ENCODE data around the gene MOB2.
A peak's percentile ranks its signal among the peaks of the same experiment; 100 is the strongest.

MOB2 gene

DNA sequence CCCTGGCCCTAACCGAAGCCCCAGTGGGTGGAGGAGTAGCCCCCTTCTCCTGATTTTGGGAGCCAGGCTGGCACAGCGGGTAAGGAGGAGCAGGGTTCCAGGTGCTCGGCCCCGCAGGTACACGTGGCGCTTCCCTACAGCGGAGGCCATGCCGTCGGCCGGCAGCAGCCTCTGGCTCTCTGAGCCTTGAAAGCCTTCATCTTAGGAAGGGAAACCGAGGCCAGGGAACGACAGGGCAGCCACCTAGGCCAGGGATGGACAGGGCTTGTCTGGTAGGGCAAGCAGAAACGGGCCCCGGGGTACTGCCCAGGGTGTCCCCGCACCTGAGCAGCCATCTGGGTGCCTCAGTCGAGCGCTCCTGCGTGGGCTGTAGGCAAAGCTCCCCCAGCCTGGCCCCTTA is 28.7 kb downstream of the MOB2 start:
- no peak for DNase-seq (ENCODE audit: low spot score)
- Histone ChIP-seq H3K27me3 (ENCODE audit: control insufficient read depth in 3 of 3, insufficient read depth in 3 of 3, low read depth in 1 of 3, low read length in 3 of 3) (no peaks in the 10 kb centered on the region), H2AFZ (ENCODE audit: low read length) (no peak overlapping the region), H3K4me2 (ENCODE audit: insufficient read depth, low read length, poor library complexity, severe bottlenecking) (no peak overlapping the region), H4K8ac (ENCODE audit: low read depth, low read length) (no peak overlapping the region), H2BK12ac (ENCODE audit: low read length) (no peak overlapping the region), H3K9ac (ENCODE audit: low read depth, low read length, poor library complexity) (peak overlapping the region; percentile 44), H3K4me3 (ENCODE audit: low read length in 2 of 2) (no peak overlapping the region), H2BK15ac (ENCODE audit: low read length) (peak overlapping the region; percentile 58), H3K4ac (ENCODE audit: low read length) (no peak overlapping the region), H3K79me1 (ENCODE audit: low read depth, low read length) (no peaks in the 10 kb centered on the region), H3K14ac (ENCODE audit: low read length) (peak overlapping the region; percentile 6), H3K36me3 (replicated peaks in 1 of 2; ENCODE audit: control insufficient read depth in 2 of 2, insufficient read depth in 2 of 2, low read length in 2 of 2) (peaks cover 16 to 53% of the 10 kb centered on the region in 2 donors), H2BK5ac (ENCODE audit: low read length) (peak overlapping the region; percentile 53), H3K27ac (replicated peaks; ENCODE audit: low read length) (no peak overlapping the region), H3K23ac (ENCODE audit: low read depth, low read length, poor library complexity) (no peak overlapping the region), H2AK5ac (ENCODE audit: low read depth, low read length) (peak overlapping the region; percentile 84), H4K91ac (ENCODE audit: low read depth, low read length, poor library complexity) (no peak overlapping the region), H3K9me3 (replicated peaks in 1 of 2; ENCODE audit: control insufficient read depth in 2 of 2, insufficient read depth in 1 of 2, low read depth in 1 of 2, low read length in 2 of 2) (peaks cover 0 to 2% of the 10 kb centered on the region in 2 donors), H2BK120ac (ENCODE audit: low read depth, low read length) (no peak overlapping the region), H3K4me1 (ENCODE audit: control insufficient read depth in 2 of 2, insufficient read depth in 1 of 2, low read depth in 1 of 2, low read length in 2 of 2) (peaks cover 0 to 12% of the 10 kb centered on the region in 2 donors), H3K18ac (ENCODE audit: low read length) (peak overlapping the region; percentile 64)
- no CpG with 5 or more reads among the region's 18 CpGs for WGBS, 2 donors (ENCODE audit: extremely low coverage in 2 of 2, insufficient read length in 2 of 2, insufficient replicate concordance in 1 of 2)

DNA sequence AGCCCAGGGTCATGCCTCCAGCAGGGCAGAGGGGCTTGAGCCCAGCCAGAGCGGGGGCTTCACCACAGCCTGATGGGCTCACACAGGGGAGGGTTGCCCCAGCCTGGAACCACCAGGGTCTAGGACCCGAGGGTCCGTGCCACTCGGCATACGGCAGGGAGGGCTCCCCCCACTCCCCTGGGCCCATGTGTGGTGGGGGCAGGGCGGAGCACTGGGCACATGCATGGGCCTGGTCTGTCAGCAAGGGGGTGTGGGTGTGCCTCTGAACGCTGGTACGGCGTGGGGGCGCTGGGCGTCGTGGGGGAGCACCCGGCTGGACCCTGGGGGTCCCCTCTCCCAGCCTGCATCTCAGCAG is 29.3 kb downstream of the MOB2 start:
- Histone ChIP-seq H4K91ac (ENCODE audit: low read depth, low read length, poor library complexity) (no peak overlapping the region), H3K36me3 (replicated peaks in 1 of 2; ENCODE audit: control insufficient read depth in 2 of 2, insufficient read depth in 2 of 2, low read length in 2 of 2) (peaks cover 17 to 53% of the 10 kb centered on the region in 2 donors), H2BK15ac (ENCODE audit: low read length) (no peak overlapping the region), H3K23ac (ENCODE audit: low read depth, low read length, poor library complexity) (peak overlapping the region; percentile 91), H3K18ac (ENCODE audit: low read length) (no peak overlapping the region), H2BK120ac (ENCODE audit: low read depth, low read length) (peak overlapping the region; percentile 18), H2AK5ac (ENCODE audit: low read depth, low read length) (peak overlapping the region; percentile 84), H3K4me1 (ENCODE audit: control insufficient read depth in 2 of 2, insufficient read depth in 1 of 2, low read depth in 1 of 2, low read length in 2 of 2) (peaks cover 0 to 12% of the 10 kb centered on the region in 2 donors), H3K9ac (ENCODE audit: low read depth, low read length, poor library complexity) (no peak overlapping the region), H2BK12ac (ENCODE audit: low read length) (peak overlapping the region; percentile 10), H2AFZ (ENCODE audit: low read length) (no peak overlapping the region), H3K14ac (ENCODE audit: low read length) (peak overlapping the region; percentile 6), H3K9me3 (replicated peaks in 1 of 2; ENCODE audit: control insufficient read depth in 2 of 2, insufficient read depth in 1 of 2, low read depth in 1 of 2, low read length in 2 of 2) (no peaks in the 10 kb centered on the region), H3K79me1 (ENCODE audit: low read depth, low read length) (no peaks in the 10 kb centered on the region), H3K27ac (replicated peaks; ENCODE audit: low read length) (no peak overlapping the region), H3K4me3 (ENCODE audit: low read length in 2 of 2) (no peak overlapping the region), H3K27me3 (ENCODE audit: control insufficient read depth in 3 of 3, insufficient read depth in 3 of 3, low read depth in 1 of 3, low read length in 3 of 3) (no peaks in the 10 kb centered on the region), H3K4ac (ENCODE audit: low read length) (no peak overlapping the region), H3K4me2 (ENCODE audit: insufficient read depth, low read length, poor library complexity, severe bottlenecking) (no peak overlapping the region), H4K8ac (ENCODE audit: low read depth, low read length) (peak overlapping the region; percentile 43), H2BK5ac (ENCODE audit: low read length) (peak overlapping the region; percentile 53)
- no peak for DNase-seq (ENCODE audit: low spot score)
- no CpG with 5 or more reads among the region's 13 CpGs for WGBS, 2 donors (ENCODE audit: extremely low coverage in 2 of 2, insufficient read length in 2 of 2, insufficient replicate concordance in 1 of 2)

DNA sequence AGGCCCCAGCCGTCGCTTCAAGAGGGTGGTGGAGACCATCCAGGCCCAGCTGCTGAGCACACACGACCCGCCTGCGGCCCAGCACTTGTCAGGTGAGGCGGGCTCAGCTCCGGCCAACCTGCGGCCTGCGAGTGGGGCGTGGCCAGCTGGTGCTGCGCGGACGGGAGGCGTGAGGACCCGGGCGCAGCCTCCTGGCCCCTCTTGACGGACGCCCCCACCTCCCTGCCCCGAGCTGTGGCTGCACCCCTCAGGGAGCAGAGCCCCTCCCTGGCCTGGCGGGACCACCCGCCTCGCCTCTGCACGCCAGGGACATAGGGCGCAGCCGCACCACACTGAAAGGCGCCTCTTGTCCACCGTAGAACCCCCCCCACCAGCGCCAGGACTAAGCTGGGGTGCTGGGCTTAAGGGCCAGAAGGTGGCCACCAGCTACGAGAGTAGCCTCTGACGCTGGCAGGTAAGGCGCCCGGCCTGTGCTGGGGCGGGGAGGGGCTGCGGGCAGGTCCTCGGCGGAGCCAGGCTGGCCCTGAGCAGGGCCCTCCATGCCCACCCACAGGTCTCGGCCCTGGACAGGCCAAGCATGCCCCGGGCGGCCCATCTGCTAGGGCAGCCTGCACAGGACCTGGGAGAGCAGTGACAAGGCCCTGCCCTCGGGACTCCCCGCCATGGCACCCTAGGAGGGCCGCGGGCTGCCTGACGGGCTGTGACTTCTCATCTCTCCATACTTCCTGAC is 29.8 kb downstream of the MOB2 start:
- Histone ChIP-seq H4K91ac (ENCODE audit: low read depth, low read length, poor library complexity) (no peak overlapping the region), H2AK5ac (ENCODE audit: low read depth, low read length) (peak overlapping the region; percentile 84), H3K18ac (ENCODE audit: low read length) (no peak overlapping the region), H3K14ac (ENCODE audit: low read length) (peak overlapping the region; percentile 21), H3K27me3 (ENCODE audit: control insufficient read depth in 3 of 3, insufficient read depth in 3 of 3, low read depth in 1 of 3, low read length in 3 of 3) (no peaks in the 10 kb centered on the region), H3K9ac (ENCODE audit: low read depth, low read length, poor library complexity) (no peak overlapping the region), H3K23ac (ENCODE audit: low read depth, low read length, poor library complexity) (peak overlapping the region; percentile 91), H3K9me3 (replicated peaks in 1 of 2; ENCODE audit: control insufficient read depth in 2 of 2, insufficient read depth in 1 of 2, low read depth in 1 of 2, low read length in 2 of 2) (no peaks in the 10 kb centered on the region), H3K4ac (ENCODE audit: low read length) (no peak overlapping the region), H4K8ac (ENCODE audit: low read depth, low read length) (peak overlapping the region; percentile 72), H3K79me1 (ENCODE audit: low read depth, low read length) (no peaks in the 10 kb centered on the region), H3K4me1 (ENCODE audit: control insufficient read depth in 2 of 2, insufficient read depth in 1 of 2, low read depth in 1 of 2, low read length in 2 of 2) (peaks cover 0 to 12% of the 10 kb centered on the region in 2 donors), H2BK5ac (ENCODE audit: low read length) (peak overlapping the region; percentile 53), H3K36me3 (replicated peaks in 1 of 2; ENCODE audit: control insufficient read depth in 2 of 2, insufficient read depth in 2 of 2, low read length in 2 of 2) (peaks cover 23 to 56% of the 10 kb centered on the region in 2 donors), H2BK12ac (ENCODE audit: low read length) (peak overlapping the region; percentile 10), H2AFZ (ENCODE audit: low read length) (no peak overlapping the region), H3K4me2 (ENCODE audit: insufficient read depth, low read length, poor library complexity, severe bottlenecking) (no peak overlapping the region), H3K27ac (replicated peaks; ENCODE audit: low read length) (no peak overlapping the region), H2BK15ac (ENCODE audit: low read length) (no peak overlapping the region), H3K4me3 (ENCODE audit: low read length in 2 of 2) (no peak overlapping the region), H2BK120ac (ENCODE audit: low read depth, low read length) (peak overlapping the region; percentile 18)
- no peak for DNase-seq (ENCODE audit: low spot score)
- no CpG with 5 or more reads among the region's 44 CpGs for WGBS, 2 donors (ENCODE audit: extremely low coverage in 2 of 2, insufficient read length in 2 of 2, insufficient replicate concordance in 1 of 2)

DNA sequence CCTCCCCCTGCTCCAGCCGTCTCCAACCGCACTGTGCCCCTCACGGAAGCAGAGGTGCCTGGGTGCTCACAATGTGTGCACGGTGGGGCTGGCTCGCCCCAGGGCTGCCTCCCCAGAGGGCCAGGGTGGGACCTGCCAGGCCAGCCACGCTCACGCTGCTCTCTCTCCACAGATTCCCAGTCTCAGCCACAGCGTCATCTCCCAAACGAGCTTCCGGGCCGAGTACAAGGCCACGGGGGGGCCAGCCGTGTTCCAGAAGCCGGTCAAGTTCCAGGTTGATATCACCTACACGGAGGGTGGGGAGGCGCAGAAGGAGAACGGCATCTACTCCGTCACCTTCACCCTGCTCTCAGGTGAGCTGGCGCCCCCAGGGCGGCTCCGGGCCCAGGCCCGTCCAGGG is 30.4 kb downstream of the MOB2 start:
- Histone ChIP-seq H4K8ac (ENCODE audit: low read depth, low read length) (peak overlapping the region; percentile 65), H3K79me1 (ENCODE audit: low read depth, low read length) (peaks cover under 1% of the 10 kb centered on the region), H3K27ac (replicated peaks; ENCODE audit: low read length) (no peak overlapping the region), H2AK5ac (ENCODE audit: low read depth, low read length) (no peak overlapping the region), H2BK12ac (ENCODE audit: low read length) (no peak overlapping the region), H2AFZ (ENCODE audit: low read length) (no peak overlapping the region), H4K91ac (ENCODE audit: low read depth, low read length, poor library complexity) (no peak overlapping the region), H3K4ac (ENCODE audit: low read length) (no peak overlapping the region), H3K4me2 (ENCODE audit: insufficient read depth, low read length, poor library complexity, severe bottlenecking) (no peak overlapping the region), H3K4me3 (ENCODE audit: low read length in 2 of 2) (no peak overlapping the region), H3K18ac (ENCODE audit: low read length) (peak overlapping the region; percentile 57), H3K36me3 (replicated peaks in 1 of 2; ENCODE audit: control insufficient read depth in 2 of 2, insufficient read depth in 2 of 2, low read length in 2 of 2) (peaks cover 26 to 59% of the 10 kb centered on the region in 2 donors), H3K4me1 (ENCODE audit: control insufficient read depth in 2 of 2, insufficient read depth in 1 of 2, low read depth in 1 of 2, low read length in 2 of 2) (peaks cover 0 to 12% of the 10 kb centered on the region in 2 donors), H3K14ac (ENCODE audit: low read length) (peak overlapping the region; percentile 21), H3K23ac (ENCODE audit: low read depth, low read length, poor library complexity) (peak overlapping the region; percentile 43), H3K27me3 (ENCODE audit: control insufficient read depth in 3 of 3, insufficient read depth in 3 of 3, low read depth in 1 of 3, low read length in 3 of 3) (no peaks in the 10 kb centered on the region), H2BK15ac (ENCODE audit: low read length) (no peak overlapping the region), H3K9me3 (replicated peaks in 1 of 2; ENCODE audit: control insufficient read depth in 2 of 2, insufficient read depth in 1 of 2, low read depth in 1 of 2, low read length in 2 of 2) (no peaks in the 10 kb centered on the region), H3K9ac (ENCODE audit: low read depth, low read length, poor library complexity) (no peak overlapping the region), H2BK120ac (ENCODE audit: low read depth, low read length) (no peak overlapping the region), H2BK5ac (ENCODE audit: low read length) (peak overlapping the region; percentile 53)
- WGBS, 2 donors (ENCODE audit: extremely low coverage in 2 of 2, insufficient read length in 2 of 2, insufficient replicate concordance in 1 of 2) = no CpG with 5 or more reads among the region's 22 CpGs
- DNase-seq (ENCODE audit: low spot score) = no peak
